Naive thymus-derived CD4-positive, alpha-beta T cell (primary cell): ENCODE results near the gene EFL1. TPM values are rescaled to one million over a fixed set of nuclear protein-coding genes. Genes with fewer than 3 reads are reported as not detected.

Source experiments
- ATAC-seq: fragments of 150-1000 bp; cut with Tn5 transposase; 2 replicates; pipeline ENCODE4 v1.10.0; 2021; ENCODE audit warnings: mild to moderate bottlenecking, moderate library complexity
- CTCF ChIA-PET: fragments of 350-600 bp; sonication (Branson Sonifier 250); formaldehyde crosslinking; loops from one replicate; lab custom pipeline; 2021; ENCODE audit warnings: antibody characterized with exemption; lab: Charles Lee
- POLR2A ChIA-PET: fragments of 350-600 bp; sonication (Branson Sonifier 250); formaldehyde crosslinking; loops from one replicate; lab custom pipeline; 2021; ENCODE audit warnings: antibody characterized with exemption, inconsistent platforms; lab: Charles Lee
- DNase-seq, 9 donors: peaks; one replicate each; pipeline versions ENCODE4 v3.0.0 to v3.0.0-alpha.2; 2020 to 2022; ENCODE audit warnings: mixed read lengths in 1 of 9
- H3K27ac ChIP-seq: one replicate; pipeline ENCODE4 v1.7.0; 2013; ENCODE audit warnings: mild to moderate bottlenecking, low read depth, low read length, moderate library complexity
- H3K27me3 ChIP-seq, 2 donors: one replicate each; pipeline ENCODE4 v1.7.0; 2013; ENCODE audit warnings: low read length in 2 of 2, mild to moderate bottlenecking in 2 of 2, moderate library complexity in 2 of 2; ENCODE audit not compliant: control insufficient read depth in 2 of 2, insufficient read depth in 2 of 2
- H3K36me3 ChIP-seq, 3 experiments: 1 replicate in 2 of 3; 2 replicates in 1 of 3; pipeline ENCODE4 v1.7.0; 2013; ENCODE audit warnings: low read length in 3 of 3, mild to moderate bottlenecking in 3 of 3, moderate library complexity in 1 of 3; ENCODE audit not compliant: insufficient read depth in 3 of 3, control insufficient read depth in 2 of 3
- H3K4me1 ChIP-seq, 2 donors: one replicate each; pipeline ENCODE4 v1.7.0; 2013; ENCODE audit warnings: low read length in 2 of 2, mild to moderate bottlenecking in 2 of 2, moderate library complexity in 1 of 2; ENCODE audit not compliant: control insufficient read depth in 2 of 2, insufficient read depth in 2 of 2
- H3K4me3 ChIP-seq: 2 replicates; pipeline ENCODE4 v1.7.0; 2013; ENCODE audit warnings: mild to moderate bottlenecking, low read length
- H3K9me3 ChIP-seq, 3 experiments: 1 replicate in 2 of 3; 2 replicates in 1 of 3; pipeline ENCODE4 v1.7.0; 2013; ENCODE audit warnings: low read length in 3 of 3; ENCODE audit not compliant: control insufficient read depth in 2 of 3
- H3K27ac Mint-ChIP-seq, 9 donors: one replicate each; pipeline ENCODE4 v1.8.0; 2020 to 2022; ENCODE audit warnings: mixed read lengths in 9 of 9, mild to moderate bottlenecking in 8 of 9, moderate library complexity in 5 of 9, inconsistent platforms in 2 of 9
- H3K27me3 Mint-ChIP-seq, 5 donors: one replicate each; pipeline ENCODE4 v1.8.0; 2021 to 2022; ENCODE audit warnings: mixed read lengths in 5 of 5, mild to moderate bottlenecking in 1 of 5
- H3K36me3 Mint-ChIP-seq, 5 donors: one replicate each; pipeline ENCODE4 v1.8.0; 2020 to 2022; ENCODE audit warnings: mixed read lengths in 5 of 5, mild to moderate bottlenecking in 3 of 5, inconsistent platforms in 1 of 5
- H3K4me1 Mint-ChIP-seq, 7 donors: one replicate each; pipeline ENCODE4 v1.8.0; 2020 to 2022; ENCODE audit warnings: mixed read lengths in 7 of 7, mild to moderate bottlenecking in 3 of 7, inconsistent platforms in 1 of 7
- H3K4me3 Mint-ChIP-seq, 10 donors: one replicate each; pipeline ENCODE4 v1.8.0; 2020 to 2022; ENCODE audit warnings: mild to moderate bottlenecking in 10 of 10, mixed read lengths in 10 of 10, moderate library complexity in 6 of 10, inconsistent platforms in 2 of 10
- H3K9me3 Mint-ChIP-seq, 11 donors: one replicate each; pipeline ENCODE4 v1.8.0; 2020 to 2022; ENCODE audit warnings: mixed read lengths in 11 of 11, mild to moderate bottlenecking in 4 of 11, inconsistent platforms in 1 of 11, moderate library complexity in 1 of 11
- intact Hi-C, 2 donors: fragments of 100-400 bp; cut with micrococcal nuclease; formaldehyde crosslinking; loops; one replicate each; pipeline ENCODE4 v1.15.1; 2023
- polyA plus RNA-seq, 2 donors: library from polyadenylated mRNA; unstranded; fragments of 300-500 nt; fragmentation: Illumina TruSeq; gene quantifications; one replicate each; pipeline ENCODE4 v1.2.3, GENCODE V29; 2021
- total RNA-seq, 6 experiments: library from RNA in 5 of 6; stranded (reverse) in 5 of 6; gene quantifications; 1 replicate in 5 of 6; 2 replicates in 1 of 6; pipeline ENCODE4 v1.2.3 and lab custom pipeline; 2021 to 2026

EFL1 gene
- total and polyA plus RNA-seq, 7 experiments from 2014 or later = 9.9 to 27.5 (median 16.6) TPM

DNA sequence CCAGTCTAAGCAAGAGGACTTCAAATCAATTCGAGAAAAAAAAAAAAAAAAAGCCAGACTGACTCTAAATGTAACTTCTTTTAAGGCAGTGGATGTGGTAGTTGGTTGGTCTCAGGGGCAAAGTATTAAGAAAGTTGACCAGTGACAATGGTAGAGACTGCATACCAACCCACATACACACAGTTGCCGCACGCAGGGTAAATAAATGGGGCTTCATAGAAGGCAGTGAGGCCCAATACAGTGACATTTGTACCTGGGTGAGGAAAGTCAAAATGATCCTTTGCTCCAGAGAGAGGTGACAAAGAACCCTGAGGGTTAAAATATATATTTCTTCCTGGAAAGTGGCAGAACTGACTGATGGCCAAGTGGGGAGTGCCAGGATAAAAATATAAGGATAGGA is 116.0 kb downstream of the EFL1 start:
- intact Hi-C loops = no loop called here
- POLR2A ChIA-PET = no interaction called here
- no peaks in the 10 kb centered on the region for H3K9me3 Mint-ChIP-seq
- no peaks in the 10 kb centered on the region for H3K27me3 Mint-ChIP-seq
- DNase-seq (no peak), ATAC-seq (no peak)
- H3K4me3 Mint-ChIP-seq = no peak overlapping the region
- Histone ChIP-seq H3K9me3 (no peaks in the 10 kb centered on the region), H3K27me3 (no peaks in the 10 kb centered on the region), H3K4me1 (no peaks in the 10 kb centered on the region), H3K27ac (no peak overlapping the region), H3K36me3 (peaks cover 0 to 6% (median 0%) of the 10 kb centered on the region in 3 experiments), H3K4me3 (no peak overlapping the region)
- CTCF ChIA-PET = no interaction called here
- peaks cover 3 to 42% (median 14%) of the 10 kb centered on the region in 5 donors for H3K36me3 Mint-ChIP-seq
- H3K27ac Mint-ChIP-seq = peak overlapping the region in 1 of 9 donors; percentile 17
- H3K4me1 Mint-ChIP-seq = no peaks in the 10 kb centered on the region

DNA sequence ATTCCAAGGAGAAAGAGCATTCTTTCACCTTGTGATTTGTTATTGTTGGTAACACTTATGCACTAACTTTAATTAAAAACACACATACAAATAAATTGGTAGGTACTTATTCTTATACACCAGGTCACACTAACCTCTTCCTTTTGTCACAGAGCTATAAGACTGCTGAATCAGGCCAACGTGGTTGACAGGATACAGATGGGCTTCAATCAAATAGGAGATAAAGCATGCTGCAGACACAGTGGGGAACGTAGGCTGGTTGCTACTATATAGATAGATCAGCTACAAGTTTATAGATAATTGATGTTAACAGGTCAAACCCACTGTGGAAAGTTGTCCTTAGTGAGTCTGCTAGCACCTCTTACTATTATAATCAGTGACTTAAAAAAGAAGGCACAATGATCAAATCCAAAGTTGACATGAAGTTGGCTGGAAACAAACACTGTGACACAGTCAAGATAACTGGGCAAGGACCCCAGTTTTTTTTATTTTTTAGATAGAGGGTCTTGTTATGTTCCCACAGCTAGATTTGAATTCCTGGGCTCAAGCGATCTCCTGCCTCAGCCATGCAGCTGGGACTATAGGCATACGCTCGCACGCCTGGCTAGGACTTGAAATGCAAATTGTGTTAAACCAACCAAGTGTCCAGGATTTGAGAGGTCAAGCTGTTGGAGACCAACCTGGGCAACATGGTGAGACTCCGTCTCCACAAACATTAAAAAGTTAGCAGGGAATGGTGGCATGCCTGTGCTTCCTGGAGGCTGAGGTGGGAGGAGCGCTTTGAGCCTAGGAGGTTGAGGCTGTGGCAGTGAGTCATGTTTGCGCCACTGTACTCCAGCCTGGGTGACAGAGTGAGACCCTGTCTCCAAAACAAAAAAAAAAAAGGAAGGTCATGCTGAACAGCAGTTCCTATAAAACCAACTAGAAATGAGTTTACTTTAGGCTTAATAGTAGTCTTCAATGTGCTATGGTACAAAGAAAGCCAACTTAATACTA is 118.8 kb downstream of the EFL1 start:
- H3K36me3 Mint-ChIP-seq = peaks cover 0 to 27% (median 2%) of the 10 kb centered on the region in 5 donors
- H3K4me3 Mint-ChIP-seq = no peak overlapping the region
- CTCF ChIA-PET = no interaction called here
- peaks cover 0 to 2% (median 0%) of the 10 kb centered on the region in 11 donors for H3K9me3 Mint-ChIP-seq
- H3K27ac Mint-ChIP-seq = no peak overlapping the region
- ATAC-seq = no peak
- no peaks in the 10 kb centered on the region for H3K27me3 Mint-ChIP-seq
- intact Hi-C loops = no loop called here
- peaks cover 0 to 3% (median 0%) of the 10 kb centered on the region in 3 experiments for H3K36me3 ChIP-seq
- H3K9me3 ChIP-seq = no peaks in the 10 kb centered on the region
- peaks cover 0 to 14% (median 6%) of the 10 kb centered on the region in 7 donors for H3K4me1 Mint-ChIP-seq
- H3K4me3 ChIP-seq = no peak overlapping the region
- POLR2A ChIA-PET = interaction anchor here (0.6 kb wide), 1 partner anchor 1230 kb away, joined by 3 read pairs; no protein-coding TSS in a partner anchor
- no peaks in the 10 kb centered on the region for H3K27me3 ChIP-seq
- H3K27ac ChIP-seq = no peak overlapping the region
- DNase-seq = no peak
- no peaks in the 10 kb centered on the region for H3K4me1 ChIP-seq

- no peak overlapping the region for H3K27ac ChIP-seq
- intact Hi-C loops = loop anchor here in 1 of 2 donors (1.0 kb wide), 1 partner anchor 661 kb away; no protein-coding TSS in a partner anchor
- no peaks in the 10 kb centered on the region for H3K9me3 ChIP-seq
- no peak overlapping the region for H3K4me3 ChIP-seq
- H3K4me1 ChIP-seq = no peaks in the 10 kb centered on the region
- ChIA-PET POLR2A (no interaction called here), CTCF (no interaction called here)
- no peaks in the 10 kb centered on the region for H3K27me3 ChIP-seq
- H3K4me3 Mint-ChIP-seq = no peak overlapping the region
- H3K4me1 Mint-ChIP-seq = peaks cover 0 to 14% (median 6%) of the 10 kb centered on the region in 7 donors
- H3K27ac Mint-ChIP-seq = peak overlapping the region in 1 of 9 donors; percentile 18
- peaks cover 4 to 21% (median 10%) of the 10 kb centered on the region in 5 donors for H3K36me3 Mint-ChIP-seq
- H3K27me3 Mint-ChIP-seq = no peaks in the 10 kb centered on the region
- DNase-seq (no peak), ATAC-seq (no peak)
- H3K36me3 ChIP-seq = peaks cover 0 to 20% (median 3%) of the 10 kb centered on the region in 3 experiments
- H3K9me3 Mint-ChIP-seq = peaks cover 0 to 2% (median 0%) of the 10 kb centered on the region in 11 donors
Observed at GRCh38 chr15:82140886-82141285, 121.6 kb downstream of the EFL1 start.

DNA sequence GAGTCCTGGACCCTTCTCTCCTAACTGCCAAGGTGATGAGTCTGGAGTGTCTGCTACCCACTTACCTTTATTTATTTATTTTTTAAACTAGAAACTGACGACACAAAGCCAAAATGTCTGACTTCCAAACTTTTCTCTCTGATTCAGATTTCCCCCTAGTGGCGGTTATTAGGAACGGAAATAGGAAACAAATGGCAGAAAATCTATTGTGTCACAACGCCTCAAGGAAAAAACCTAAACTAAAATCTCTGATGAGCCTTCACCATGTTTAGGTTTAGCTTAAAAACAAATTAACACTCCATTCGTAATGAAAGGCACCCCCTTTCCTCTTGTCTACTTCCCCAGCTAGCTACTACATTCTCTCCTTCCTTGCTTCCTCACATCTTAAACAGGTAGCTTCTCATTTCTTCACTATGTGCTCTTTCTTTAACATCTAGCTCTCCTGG is 122.7 kb downstream of the EFL1 start:
- Histone ChIP-seq H3K27me3 (no peaks in the 10 kb centered on the region), H3K27ac (no peak overlapping the region), H3K36me3 (peaks cover 0 to 28% (median 3%) of the 10 kb centered on the region in 3 experiments), H3K9me3 (no peaks in the 10 kb centered on the region), H3K4me3 (no peak overlapping the region), H3K4me1 (no peaks in the 10 kb centered on the region)
- DNase-seq (peak in 5 of 9 donors; percentile 16 to 45 (median 23)), ATAC-seq (no peak)
- Mint-ChIP-seq H3K27me3 (no peaks in the 10 kb centered on the region), H3K4me1 (peaks cover 0 to 14% (median 6%) of the 10 kb centered on the region in 7 donors), H3K9me3 (peaks cover 0 to 2% (median 0%) of the 10 kb centered on the region in 11 donors), H3K4me3 (peak overlapping the region in 1 of 10 donors; percentile 10), H3K36me3 (peaks cover 4 to 28% (median 18%) of the 10 kb centered on the region in 5 donors), H3K27ac (peak overlapping the region in 2 of 9 donors; percentile 18 to 19)
- POLR2A ChIA-PET = no interaction called here
- CTCF ChIA-PET = interaction anchor here (0.6 to 0.9 kb wide), 2 partner anchors 18 to 660 kb away, joined by 3 to 5 read pairs; no protein-coding TSS in a partner anchor
- intact Hi-C loops = loop anchor here in 1 of 2 donors (1.0 to 2.0 kb wide), 2 partner anchors 660 to 729 kb away; no protein-coding TSS in a partner anchor

- POLR2A ChIA-PET = no interaction called here
- Histone ChIP-seq H3K9me3 (no peaks in the 10 kb centered on the region), H3K27me3 (no peaks in the 10 kb centered on the region), H3K4me1 (no peaks in the 10 kb centered on the region), H3K36me3 (peaks cover 0 to 34% (median 3%) of the 10 kb centered on the region in 3 experiments), H3K27ac (no peak overlapping the region), H3K4me3 (no peak overlapping the region)
- Mint-ChIP-seq H3K27ac (no peak overlapping the region), H3K4me1 (peaks cover 0 to 14% (median 6%) of the 10 kb centered on the region in 7 donors), H3K36me3 (peaks cover 4 to 37% (median 30%) of the 10 kb centered on the region in 5 donors), H3K27me3 (no peaks in the 10 kb centered on the region), H3K9me3 (peaks cover 0 to 2% (median 0%) of the 10 kb centered on the region in 11 donors), H3K4me3 (no peak overlapping the region)
- no peak for ATAC-seq
- intact Hi-C loops = loop anchor here in 1 of 2 donors (2.0 kb wide), 1 partner anchor 728 kb away; no protein-coding TSS in a partner anchor
- CTCF ChIA-PET = interaction anchor here (0.7 kb wide), 1 partner anchor 16 kb away, joined by 4 read pairs; no protein-coding TSS in a partner anchor
- no peak for DNase-seq
Observed at GRCh38 chr15:82138306-82138705, 124.2 kb downstream of the EFL1 start.

DNA sequence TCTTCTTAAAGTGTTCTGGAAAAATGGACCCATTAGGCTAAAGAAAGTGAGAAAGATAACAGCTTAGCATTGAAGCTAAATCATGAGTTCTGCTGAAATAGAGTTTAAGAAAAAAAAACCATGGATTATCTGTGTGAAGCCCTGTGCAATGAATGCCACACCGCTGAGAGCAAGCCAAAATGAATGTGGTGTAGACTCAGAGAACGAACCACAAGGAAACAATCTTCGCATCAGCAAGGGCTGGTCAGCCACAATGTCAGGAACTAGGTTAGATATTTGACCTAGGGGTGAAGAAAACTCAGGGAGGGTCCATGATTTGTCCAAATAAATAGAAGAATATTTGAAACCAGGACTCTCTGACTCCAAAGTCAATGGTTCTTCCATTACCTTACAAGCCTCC is 125.3 kb downstream of the EFL1 start:
- H3K27ac ChIP-seq = no peak overlapping the region
- peaks cover 11 to 40% (median 33%) of the 10 kb centered on the region in 5 donors for H3K36me3 Mint-ChIP-seq

More for the DNA sequence above, 125.3 kb downstream of the EFL1 start:
- no peaks in the 10 kb centered on the region for H3K27me3 Mint-ChIP-seq
- CTCF ChIA-PET = interaction anchor here (0.6 to 0.7 kb wide), 2 partner anchors 13 to 692 kb away, joined by 3 to 4 read pairs; no protein-coding TSS in a partner anchor
- no peaks in the 10 kb centered on the region for H3K27me3 ChIP-seq
- H3K36me3 ChIP-seq = peaks cover 0 to 40% (median 3%) of the 10 kb centered on the region in 3 experiments
- intact Hi-C loops = no loop called here
- no peak overlapping the region for H3K4me3 ChIP-seq
- no peak overlapping the region for H3K4me3 Mint-ChIP-seq
- H3K4me1 Mint-ChIP-seq = peaks cover 0 to 14% (median 6%) of the 10 kb centered on the region in 7 donors
- no peak for DNase-seq
- POLR2A ChIA-PET = no interaction called here
- peaks cover 0 to 2% (median 0%) of the 10 kb centered on the region in 11 donors for H3K9me3 Mint-ChIP-seq
- no peak for ATAC-seq
- no peaks in the 10 kb centered on the region for H3K9me3 ChIP-seq
- no peak overlapping the region for H3K27ac Mint-ChIP-seq
- H3K4me1 ChIP-seq = no peaks in the 10 kb centered on the region
